Calu3 (cell line): ENCODE results near the gene TUBGCP4. TPM values are rescaled to one million over a fixed set of nuclear protein-coding genes. Genes with fewer than 3 reads are reported as not detected.

ENCODE experiments used
- BruUV-seq: library from RNA; stranded (reverse); fragments of 400-500 nt; replicated peaks from 2 replicates; lab custom pipeline; 2021; lab: Mats Ljungman, UMichigan
- CTCF ChIA-PET: fragments of 300-600 bp; sonication (Branson Sonifier 250); formaldehyde crosslinking; loops from one replicate; lab custom pipeline; 2022; ENCODE audit warnings: antibody characterized with exemption; lab: Charles Lee
- DNase-seq: peaks from one replicate; pipeline ENCODE4 v3.0.0; 2022
- H3K27ac Mint-ChIP-seq: one replicate; pipeline ENCODE4 v1.8.0; 2022; ENCODE audit warnings: mixed read lengths; ENCODE audit not compliant: unreplicated experiment
- H3K27me3 Mint-ChIP-seq: one replicate; pipeline ENCODE4 v1.8.0; 2022; ENCODE audit warnings: mixed read lengths; ENCODE audit not compliant: unreplicated experiment
- H3K36me3 Mint-ChIP-seq: one replicate; pipeline ENCODE4 v1.8.0; 2022; ENCODE audit warnings: mild to moderate bottlenecking, moderate library complexity, mixed read lengths; ENCODE audit not compliant: insufficient read depth, unreplicated experiment
- H3K4me1 Mint-ChIP-seq: one replicate; pipeline ENCODE4 v1.8.0; 2022; ENCODE audit warnings: mild to moderate bottlenecking, low read depth, mixed read lengths; ENCODE audit not compliant: unreplicated experiment
- H3K4me3 Mint-ChIP-seq: one replicate; pipeline ENCODE4 v1.8.0; 2022; ENCODE audit warnings: mild to moderate bottlenecking, low read depth, moderate library complexity, mixed read lengths; ENCODE audit not compliant: unreplicated experiment
- H3K9me3 Mint-ChIP-seq: one replicate; pipeline ENCODE4 v1.8.0; 2022; ENCODE audit warnings: low read depth, mixed read lengths; ENCODE audit not compliant: unreplicated experiment
- CTCF ChIP-seq: fragments of 200-600 bp; IDR thresholded peaks from one replicate; pipeline ENCODE4 v1.8.0; 2022; ENCODE audit warnings: antibody characterized with exemption; ENCODE audit not compliant: unreplicated experiment
- intact Hi-C: fragments of 100-400 bp; cut with micrococcal nuclease; formaldehyde crosslinking; loops from one replicate; pipeline ENCODE4 v1.10.0; 2022; ENCODE audit not compliant: unreplicated experiment
- total RNA-seq: library from RNA; stranded (reverse); gene quantifications from 2 replicates; pipeline ENCODE4 v1.2.3, GENCODE V29; 2022

TUBGCP4 gene
- total RNA-seq, 1 experiment from 2014 or later, result 19.3 TPM

DNA sequence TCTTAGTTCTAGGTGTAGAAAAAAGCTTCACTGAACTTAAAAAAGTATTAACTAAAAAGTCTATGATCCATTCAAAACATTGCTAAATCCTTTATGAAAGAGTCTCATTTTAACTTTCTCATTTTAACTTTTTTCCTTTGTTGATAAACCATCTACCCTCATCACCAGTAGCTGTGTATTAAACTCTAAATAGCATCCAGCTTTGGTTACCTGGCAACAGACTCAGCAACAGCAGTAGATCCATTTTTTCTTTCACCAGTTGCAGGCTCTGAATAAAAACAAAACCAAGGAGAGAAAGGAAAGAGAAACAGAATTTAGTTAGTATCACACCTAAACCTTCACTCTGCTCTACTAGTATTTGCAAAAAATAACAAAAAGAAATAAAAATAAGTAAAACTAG is 70.4 kb downstream of the TUBGCP4 start:
- intact Hi-C loops, result no loop called here
- no peak overlapping the region for H3K27ac Mint-ChIP-seq
- no peaks in the 10 kb centered on the region for H3K9me3 Mint-ChIP-seq
- no TSS peak for BruUV-seq
- no peaks in the 10 kb centered on the region for H3K27me3 Mint-ChIP-seq
- peaks cover 8% of the 10 kb centered on the region for H3K36me3 Mint-ChIP-seq
- TF ChIP-seq CTCF, result no peak
- no peaks in the 10 kb centered on the region for H3K4me1 Mint-ChIP-seq
- H3K4me3 Mint-ChIP-seq, result no peak overlapping the region
- DNase-seq, result no peak
- CTCF ChIA-PET, result interaction anchor here (0.9 to 1.0 kb wide), 2 partner anchors 70 to 73 kb away, joined by 3 to 4 read pairs; no protein-coding TSS in a partner anchor

DNA sequence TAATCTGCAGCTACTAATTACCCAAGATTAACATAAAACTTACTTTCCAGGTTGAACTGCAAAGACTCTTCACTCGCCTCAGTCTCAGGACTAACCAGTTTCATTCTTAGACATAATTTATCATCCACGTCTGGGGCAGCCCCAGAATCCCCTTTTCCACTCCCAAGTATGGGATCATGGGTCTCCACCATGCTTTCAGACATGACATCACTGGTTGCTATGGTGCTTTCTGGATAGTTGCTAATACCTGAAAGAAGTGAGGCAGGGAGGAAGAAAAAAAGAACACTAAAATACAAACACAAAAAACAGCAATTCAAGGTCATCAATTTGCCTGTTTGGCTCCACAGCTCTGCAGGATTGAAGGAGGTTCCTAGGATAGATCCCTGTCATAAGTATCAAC is 75.4 kb downstream of the TUBGCP4 start:
- TF ChIP-seq CTCF, result no peak
- CTCF ChIA-PET, result no interaction called here
- Mint-ChIP-seq H3K36me3 (peaks cover 8% of the 10 kb centered on the region), H3K27me3 (no peaks in the 10 kb centered on the region), H3K9me3 (no peaks in the 10 kb centered on the region), H3K4me3 (no peak overlapping the region), H3K4me1 (no peaks in the 10 kb centered on the region), H3K27ac (no peak overlapping the region)
- no TSS peak for BruUV-seq
- intact Hi-C loops, result no loop called here
- DNase-seq, result no peak

DNA sequence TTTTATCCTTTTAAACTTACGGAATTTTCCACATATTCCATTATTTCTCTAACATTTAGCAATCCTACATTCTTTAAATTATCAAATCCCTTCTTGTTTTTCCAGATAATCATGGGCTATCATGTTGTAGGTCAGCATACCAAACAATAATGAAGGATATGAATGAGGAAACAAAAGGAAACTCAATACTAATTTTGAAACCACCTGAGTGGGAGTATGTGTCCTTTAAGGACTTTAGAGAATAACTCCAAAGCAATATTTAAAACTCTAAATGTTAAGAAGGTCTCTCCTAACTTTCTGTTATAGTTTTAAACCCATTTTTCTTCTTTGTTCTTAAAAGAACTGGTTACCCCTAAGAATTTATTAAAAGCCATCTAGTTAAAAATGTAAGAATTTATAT is 79.1 kb downstream of the TUBGCP4 start:
- Mint-ChIP-seq H3K27me3 (no peaks in the 10 kb centered on the region), H3K36me3 (peaks cover 6% of the 10 kb centered on the region), H3K4me1 (no peaks in the 10 kb centered on the region), H3K27ac (no peak overlapping the region), H3K4me3 (no peak overlapping the region), H3K9me3 (no peaks in the 10 kb centered on the region)
- no peak for TF ChIP-seq CTCF
- DNase-seq, result no peak
- CTCF ChIA-PET, result no interaction called here
- intact Hi-C loops, result no loop called here
- BruUV-seq, result no TSS peak

Other genes with a start within 250 kb of the TUBGCP4 start
- gene TMEM62, start 237.5 kb upstream of the TUBGCP4 start, total RNA-seq, result 25.4 and 33.0 TPM in 2 replicates
- 13.7 and 15.8 TPM in 2 replicates for gene CCNDBP1, start 185.7 kb upstream of the TUBGCP4 start, total RNA-seq
- not detected in 2 replicates for gene EPB42, start 150.1 kb upstream of the TUBGCP4 start, total RNA-seq
- not detected in 2 replicates for gene TGM5, start 104.2 kb upstream of the TUBGCP4 start, total RNA-seq
- gene TGM7, start 68.8 kb upstream of the TUBGCP4 start, total RNA-seq, result not detected in 2 replicates
- gene LCMT2, start 40.5 kb upstream of the TUBGCP4 start, total RNA-seq, result 4.3 and 5.1 TPM in 2 replicates
- 18.6 and 27.1 TPM in 2 replicates for gene ZSCAN29, start 58 bp upstream of the TUBGCP4 start, total RNA-seq
- 36.2 and 39.9 TPM in 2 replicates for gene TP53BP1, start 122.1 kb downstream of the TUBGCP4 start, total RNA-seq
- gene MAP1A, start 146.5 kb downstream of the TUBGCP4 start, total RNA-seq, result 0.05 and 0.27 TPM in 2 replicates
- gene PPIP5K1, start 219.1 kb downstream of the TUBGCP4 start, total RNA-seq, result 28.1 and 29.4 TPM in 2 replicates
- gene CKMT1B, start 222.9 kb downstream of the TUBGCP4 start, total RNA-seq, result 2.0 and 5.4 TPM in 2 replicates
- 0.57 and 1.1 TPM in 2 replicates for gene STRC, start 247.7 kb downstream of the TUBGCP4 start, total RNA-seq